Activated CD8-positive, alpha-beta T cell treated with anti-CD3 and anti-CD28 coated beads for 36 hours (primary cell): ENCODE measurements around the gene SCLY. TPM values are rescaled to one million over a fixed set of nuclear protein-coding genes. Genes with fewer than 3 reads are reported as not detected.

Experiments used
- ATAC-seq: fragments of 200-7000 bp; cut with Tn5 transposase; one replicate; pipeline ENCODE4 v1.10.0; 2021; ENCODE audit warnings: mild to moderate bottlenecking, moderate library complexity
- CTCF ChIA-PET: fragments of 350-600 bp; sonication (Branson Sonifier 250); formaldehyde crosslinking; loops from one replicate; lab custom pipeline; 2021; ENCODE audit warnings: antibody characterized with exemption; lab: Charles Lee
- POLR2A ChIA-PET: fragments of 350-600 bp; sonication (Branson Sonifier 250); formaldehyde crosslinking; loops from one replicate; lab custom pipeline; 2021; ENCODE audit warnings: antibody characterized with exemption; lab: Charles Lee
- DNase-seq: peaks from one replicate; pipeline ENCODE4 v3.0.0-alpha.2; 2020
- H3K27ac Mint-ChIP-seq: one replicate; pipeline ENCODE4 v1.8.0; 2021; ENCODE audit warnings: mild to moderate bottlenecking, mixed read lengths
- H3K27me3 Mint-ChIP-seq: one replicate; pipeline ENCODE4 v1.8.0; 2021; ENCODE audit warnings: mixed read lengths
- H3K36me3 Mint-ChIP-seq: one replicate; pipeline ENCODE4 v1.8.0; 2021; ENCODE audit warnings: low read depth, mixed read lengths
- H3K4me1 Mint-ChIP-seq: one replicate; pipeline ENCODE4 v1.8.0; 2021; ENCODE audit warnings: low read depth, mixed read lengths
- H3K4me3 Mint-ChIP-seq: one replicate; pipeline ENCODE4 v1.8.0; 2021; ENCODE audit warnings: mild to moderate bottlenecking, moderate library complexity, mixed read lengths
- H3K9me3 Mint-ChIP-seq: one replicate; pipeline ENCODE4 v1.8.0; 2021; ENCODE audit warnings: mixed read lengths
- CTCF ChIP-seq: fragments of 200-600 bp; IDR thresholded peaks from one replicate; pipeline ENCODE4 v1.8.0; 2022; ENCODE audit warnings: antibody characterized with exemption, mild to moderate bottlenecking
- intact Hi-C: fragments of 100-400 bp; cut with micrococcal nuclease; formaldehyde crosslinking; loops from one replicate; pipeline ENCODE4 v1.10.0; 2022
- total RNA-seq, 2 experiments: library from RNA; stranded (reverse); gene quantifications; one replicate each; pipeline ENCODE4 v1.2.3, GENCODE V29; 2021

The SCLY gene
- total RNA-seq, 2 experiments from 2014 or later: 77.9 to 93.2 TPM

DNA sequence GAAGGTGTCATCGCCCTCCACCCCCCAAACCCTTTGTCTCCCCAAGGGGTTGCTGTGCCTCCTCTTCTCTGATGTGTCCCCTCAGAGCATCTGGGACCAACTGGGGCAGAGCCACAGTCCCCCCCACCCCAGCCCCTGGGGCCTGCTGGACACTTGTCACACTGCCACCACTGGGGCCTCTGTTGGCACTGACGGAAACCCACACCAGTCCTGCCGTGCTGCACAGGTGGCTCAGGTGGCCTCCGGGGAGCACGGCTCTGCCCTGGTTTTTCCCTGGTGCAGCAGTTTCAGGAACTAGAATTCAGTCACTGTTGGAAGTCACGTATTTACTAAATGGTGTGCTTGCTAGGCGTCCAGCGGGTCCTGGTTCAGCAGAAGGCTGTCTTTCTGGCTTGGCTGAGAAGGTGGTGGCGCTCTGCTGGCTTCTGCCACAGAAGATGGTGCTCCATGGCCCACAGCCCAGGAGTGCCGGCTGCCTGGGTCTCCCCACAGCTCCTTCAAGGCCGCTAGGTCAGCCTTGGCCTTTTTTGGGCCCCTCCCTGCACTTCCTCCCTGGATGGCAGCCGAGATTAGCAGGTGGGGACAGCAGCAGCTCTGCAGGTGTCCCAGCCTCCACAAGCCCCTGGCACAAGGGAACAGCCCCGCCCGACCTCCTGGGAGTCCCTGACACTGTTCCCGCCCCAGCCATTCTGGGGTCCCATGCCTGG lies 59.1 kb downstream of the SCLY start:
- H3K27ac Mint-ChIP-seq: no peak overlapping the region
- no peaks in the 10 kb centered on the region for H3K9me3 Mint-ChIP-seq
- CTCF ChIA-PET: interaction anchor here (1.1 kb wide), 1 partner anchor 15 kb away, joined by 4 read pairs; no protein-coding TSS in a partner anchor
- POLR2A ChIA-PET: no interaction called here
- H3K4me3 Mint-ChIP-seq: no peak overlapping the region
- H3K36me3 Mint-ChIP-seq: no peaks in the 10 kb centered on the region
- H3K4me1 Mint-ChIP-seq: no peaks in the 10 kb centered on the region
- no peaks in the 10 kb centered on the region for H3K27me3 Mint-ChIP-seq
- ATAC-seq (peak; percentile 20), DNase-seq (no peak)
- TF ChIP-seq CTCF: no peak
- intact Hi-C loops: no loop called here

DNA sequence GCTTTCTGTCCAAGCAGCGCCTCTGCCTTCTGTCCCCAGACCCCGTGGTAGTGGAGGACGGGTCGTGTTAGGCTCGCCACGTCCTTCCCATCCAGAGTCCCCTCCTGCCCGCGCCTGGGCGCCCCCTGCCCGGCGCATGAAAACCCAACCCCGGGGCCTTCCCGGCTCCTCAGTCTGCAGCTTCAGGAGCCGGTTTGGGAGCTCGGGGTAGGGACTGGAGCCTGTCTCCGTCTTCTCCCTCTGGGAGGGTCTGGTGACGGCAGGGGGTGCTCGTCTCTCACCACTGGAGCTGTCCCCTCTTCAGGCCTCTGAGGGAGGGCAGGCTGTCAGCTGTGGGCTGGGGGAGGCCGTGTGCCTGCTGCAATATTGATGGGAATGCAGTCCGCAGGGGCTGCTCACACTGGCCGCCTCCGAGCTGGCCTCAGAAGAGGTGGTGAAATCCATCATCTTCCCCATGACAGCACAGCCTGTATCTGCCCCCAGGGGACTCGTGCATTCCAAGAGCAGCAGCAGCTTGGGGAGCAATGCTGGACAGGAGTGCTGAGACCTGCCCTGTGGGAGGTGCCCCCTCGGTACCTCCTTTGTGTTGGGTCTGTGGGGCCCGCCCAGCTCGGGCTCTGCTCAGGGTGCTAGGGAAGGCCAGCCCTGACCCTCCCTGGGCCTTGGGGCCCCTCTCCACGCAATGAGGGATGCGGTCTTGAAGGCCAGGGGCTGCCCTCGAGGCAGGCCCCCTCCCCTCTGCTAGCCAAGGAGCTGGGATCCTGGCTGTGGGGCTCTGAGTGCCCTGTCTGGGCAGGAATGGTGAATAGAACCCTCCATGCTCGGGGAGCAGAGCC lies 59.9 kb downstream of the SCLY start:
- ChIA-PET POLR2A (no interaction called here), CTCF (interaction anchor here (1.1 kb wide), 1 partner anchor 14 kb away, joined by 4 read pairs; no protein-coding TSS in a partner anchor)
- no peaks in the 10 kb centered on the region for H3K4me1 Mint-ChIP-seq
- H3K27ac Mint-ChIP-seq: no peak overlapping the region
- no peaks in the 10 kb centered on the region for H3K9me3 Mint-ChIP-seq
- H3K4me3 Mint-ChIP-seq: no peak overlapping the region
- ATAC-seq (no peak), DNase-seq (no peak)
- H3K27me3 Mint-ChIP-seq: no peaks in the 10 kb centered on the region
- intact Hi-C loops: no loop called here
- H3K36me3 Mint-ChIP-seq: no peaks in the 10 kb centered on the region
- no peak for TF ChIP-seq CTCF

DNA sequence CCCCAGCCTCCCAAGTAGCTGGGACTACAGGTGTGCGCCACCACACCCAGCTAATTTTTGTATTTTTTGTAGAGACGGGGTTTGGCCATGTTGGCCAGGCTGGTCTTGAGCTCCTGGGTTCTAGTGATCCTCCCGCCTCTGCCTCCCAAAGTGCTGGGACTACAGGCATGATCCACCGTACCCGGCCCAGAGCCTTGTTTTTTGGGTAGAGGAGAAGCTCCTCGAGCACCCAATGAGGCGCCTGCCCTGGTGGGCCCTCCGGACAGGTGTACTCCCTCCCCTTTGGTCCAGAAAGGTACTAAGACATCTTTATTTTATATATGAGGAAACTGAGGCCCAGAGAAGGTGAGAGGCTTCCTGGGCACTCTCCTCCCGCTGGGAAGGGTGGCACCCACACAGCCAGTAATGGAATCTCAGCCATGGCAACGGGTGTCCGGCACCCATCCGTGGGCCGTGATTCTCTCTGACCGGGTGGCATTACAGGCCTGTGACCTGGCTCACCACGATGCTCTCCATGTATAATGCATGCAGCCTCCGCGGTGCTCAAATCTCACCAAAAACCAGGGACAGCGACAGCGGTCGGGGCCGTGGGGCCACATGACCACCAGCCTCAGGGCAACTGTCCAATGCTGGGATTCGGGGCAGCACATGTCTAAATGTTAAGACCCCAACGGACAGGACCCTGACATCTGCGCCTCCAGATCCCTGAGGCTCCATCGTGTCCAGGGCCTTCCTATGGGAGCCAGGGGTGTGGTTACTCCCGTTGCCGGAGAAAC lies 60.9 kb downstream of the SCLY start:
- no peaks in the 10 kb centered on the region for H3K36me3 Mint-ChIP-seq
- DNase-seq (no peak), ATAC-seq (no peak)
- no peak overlapping the region for H3K4me3 Mint-ChIP-seq
- H3K9me3 Mint-ChIP-seq: no peaks in the 10 kb centered on the region
- no peaks in the 10 kb centered on the region for H3K4me1 Mint-ChIP-seq
- no peak overlapping the region for H3K27ac Mint-ChIP-seq
- POLR2A ChIA-PET: no interaction called here
- no peak for TF ChIP-seq CTCF
- H3K27me3 Mint-ChIP-seq: no peaks in the 10 kb centered on the region
- CTCF ChIA-PET: no interaction called here
- intact Hi-C loops: no loop called here

GRCh38 chr2:238122287-238123217 lies 61.8 kb downstream of the SCLY start:
- intact Hi-C loops: no loop called here
- Mint-ChIP-seq H3K9me3 (no peaks in the 10 kb centered on the region), H3K36me3 (no peaks in the 10 kb centered on the region), H3K27me3 (no peaks in the 10 kb centered on the region), H3K27ac (no peak overlapping the region), H3K4me1 (no peaks in the 10 kb centered on the region), H3K4me3 (no peak overlapping the region)
- CTCF ChIA-PET: no interaction called here
- POLR2A ChIA-PET: no interaction called here
- TF ChIP-seq CTCF: no peak
- no peak for ATAC-seq
- DNase-seq: no peak
